ENCODE data around the gene KMT2D.

Gene KMT2D

DNA sequence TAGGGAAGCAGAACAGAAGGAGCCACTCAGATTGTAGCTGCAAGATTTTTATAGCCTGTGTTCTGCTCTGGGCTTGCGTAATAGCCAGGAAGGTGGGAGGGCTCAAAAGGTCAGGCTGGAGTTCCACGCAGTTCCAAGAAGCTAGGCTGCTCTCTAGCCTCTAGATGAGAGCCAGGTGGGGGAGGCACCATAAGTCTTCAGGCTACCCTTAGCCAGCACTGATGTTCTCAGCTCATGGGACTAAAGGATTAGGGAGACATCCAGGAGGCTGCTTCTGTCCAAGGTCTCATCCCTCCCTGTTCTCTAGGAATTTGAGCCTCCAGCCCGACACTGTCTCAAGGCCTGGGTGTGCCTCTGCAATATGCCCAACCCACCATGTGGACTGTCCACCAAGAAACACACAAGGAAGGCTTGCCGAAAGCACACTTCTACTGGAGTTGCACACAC is 48.4 kb upstream of the KMT2D start:
- no peak overlapping the region for H2AFZ ChIP-seq (ENCODE audit: low read length)
- H3K4me3 ChIP-seq (ENCODE audit: low read length, poor library complexity, severe bottlenecking), result peak overlapping the region; percentile 100
- no peaks in the 10 kb centered on the region for H3K27me3 ChIP-seq (ENCODE audit: insufficient read depth, low read length, poor library complexity, severe bottlenecking)
- no peaks in the 10 kb centered on the region for H3F3A ChIP-seq (ENCODE audit: low read depth)
- peak overlapping the region; percentile 95 for H3K9ac ChIP-seq (ENCODE audit: low read depth, low read length, poor library complexity, severe bottlenecking)
- peaks cover 13% of the 10 kb centered on the region for H4K20me1 ChIP-seq (ENCODE audit: insufficient read depth, low read length, poor library complexity, severe bottlenecking)
- peaks cover 37% of the 10 kb centered on the region for H3K4me1 ChIP-seq (ENCODE audit: insufficient read depth, low read length, poor library complexity, severe bottlenecking)
- no peaks in the 10 kb centered on the region for H3K9me3 ChIP-seq (ENCODE audit: insufficient read depth, low read depth, low read length)
- H3K9me2 ChIP-seq (replicated peaks; ENCODE audit: low read depth, low read length), result no peaks in the 10 kb centered on the region
- H3K4me2 ChIP-seq (ENCODE audit: low read depth, low read length, poor library complexity, severe bottlenecking), result peak overlapping the region; percentile 85
- TF ChIP-seq EZH2phosphoT487 (IDR thresholded peaks at IDR 0.05; ENCODE audit: borderline replicate concordance), result no peak
- TF ChIP-seq, protein P1, sequence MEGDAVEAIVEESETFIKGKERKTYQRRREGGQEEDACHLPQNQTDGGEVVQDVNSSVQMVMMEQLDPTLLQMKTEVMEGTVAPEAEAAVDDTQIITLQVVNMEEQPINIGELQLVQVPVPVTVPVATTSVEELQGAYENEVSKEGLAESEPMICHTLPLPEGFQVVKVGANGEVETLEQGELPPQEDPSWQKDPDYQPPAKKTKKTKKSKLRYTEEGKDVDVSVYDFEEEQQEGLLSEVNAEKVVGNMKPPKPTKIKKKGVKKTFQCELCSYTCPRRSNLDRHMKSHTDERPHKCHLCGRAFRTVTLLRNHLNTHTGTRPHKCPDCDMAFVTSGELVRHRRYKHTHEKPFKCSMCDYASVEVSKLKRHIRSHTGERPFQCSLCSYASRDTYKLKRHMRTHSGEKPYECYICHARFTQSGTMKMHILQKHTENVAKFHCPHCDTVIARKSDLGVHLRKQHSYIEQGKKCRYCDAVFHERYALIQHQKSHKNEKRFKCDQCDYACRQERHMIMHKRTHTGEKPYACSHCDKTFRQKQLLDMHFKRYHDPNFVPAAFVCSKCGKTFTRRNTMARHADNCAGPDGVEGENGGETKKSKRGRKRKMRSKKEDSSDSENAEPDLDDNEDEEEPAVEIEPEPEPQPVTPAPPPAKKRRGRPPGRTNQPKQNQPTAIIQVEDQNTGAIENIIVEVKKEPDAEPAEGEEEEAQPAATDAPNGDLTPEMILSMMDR (conservative IDR thresholded peaks at IDR 0.05; ENCODE audit: low read length), result no peak
- peaks cover 39% of the 10 kb centered on the region for H3K79me2 ChIP-seq (ENCODE audit: insufficient read depth, low read length)
- no peaks in the 10 kb centered on the region for H3K36me3 ChIP-seq (ENCODE audit: insufficient read depth, low read length)

DNA sequence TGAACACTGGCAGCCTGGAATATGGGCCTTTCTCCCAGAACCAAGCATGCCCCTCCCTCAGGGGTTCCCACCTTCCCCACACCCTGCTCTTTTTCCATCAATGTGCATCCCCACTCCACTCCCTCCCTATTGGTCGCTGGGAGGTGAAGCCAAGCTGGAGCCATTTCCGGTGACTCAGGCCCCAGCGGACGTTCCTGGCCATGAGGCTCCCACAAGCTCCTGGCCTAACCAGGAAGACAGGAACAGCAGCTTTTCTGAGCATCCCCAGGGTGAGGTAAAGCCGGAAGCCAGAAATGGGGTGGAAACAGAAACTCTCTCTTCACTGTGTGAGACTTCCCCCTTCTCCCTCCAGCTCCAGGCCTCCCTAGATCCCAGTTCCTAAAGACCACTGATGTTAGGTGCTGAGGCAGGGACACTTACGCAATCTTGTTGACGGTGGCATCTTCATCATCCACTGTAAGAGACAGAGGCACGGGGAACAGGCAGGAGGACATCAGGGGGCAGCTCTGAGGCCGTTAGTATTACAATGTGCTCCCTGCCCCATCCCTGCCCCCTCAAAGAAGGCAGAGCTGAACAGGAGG is 45.0 kb upstream of the KMT2D start:
- Histone ChIP-seq H3K27me3 (ENCODE audit: insufficient read depth, low read length, poor library complexity, severe bottlenecking) (no peaks in the 10 kb centered on the region), H3K4me2 (ENCODE audit: low read depth, low read length, poor library complexity, severe bottlenecking) (no peak overlapping the region), H3F3A (ENCODE audit: low read depth) (no peaks in the 10 kb centered on the region), H4K20me1 (ENCODE audit: insufficient read depth, low read length, poor library complexity, severe bottlenecking) (peaks cover 13% of the 10 kb centered on the region), H2AFZ (ENCODE audit: low read length) (no peak overlapping the region), H3K36me3 (ENCODE audit: insufficient read depth, low read length) (peaks cover 27% of the 10 kb centered on the region; the same call in 1 of the 2 replicates), H3K79me2 (ENCODE audit: insufficient read depth, low read length) (peaks cover 39% of the 10 kb centered on the region), H3K9me2 (replicated peaks; ENCODE audit: low read depth, low read length) (no peaks in the 10 kb centered on the region), H3K4me3 (ENCODE audit: low read length, poor library complexity, severe bottlenecking) (no peak overlapping the region), H3K9ac (ENCODE audit: low read depth, low read length, poor library complexity, severe bottlenecking) (no peak overlapping the region), H3K9me3 (ENCODE audit: insufficient read depth, low read depth, low read length) (no peaks in the 10 kb centered on the region), H3K4me1 (ENCODE audit: insufficient read depth, low read length, poor library complexity, severe bottlenecking) (peaks cover 34% of the 10 kb centered on the region)
- TF ChIP-seq EZH2phosphoT487 (IDR thresholded peaks at IDR 0.05; ENCODE audit: borderline replicate concordance), result no peak
- TF ChIP-seq, protein P1 (conservative IDR thresholded peaks at IDR 0.05; ENCODE audit: low read length), result no peak

DNA sequence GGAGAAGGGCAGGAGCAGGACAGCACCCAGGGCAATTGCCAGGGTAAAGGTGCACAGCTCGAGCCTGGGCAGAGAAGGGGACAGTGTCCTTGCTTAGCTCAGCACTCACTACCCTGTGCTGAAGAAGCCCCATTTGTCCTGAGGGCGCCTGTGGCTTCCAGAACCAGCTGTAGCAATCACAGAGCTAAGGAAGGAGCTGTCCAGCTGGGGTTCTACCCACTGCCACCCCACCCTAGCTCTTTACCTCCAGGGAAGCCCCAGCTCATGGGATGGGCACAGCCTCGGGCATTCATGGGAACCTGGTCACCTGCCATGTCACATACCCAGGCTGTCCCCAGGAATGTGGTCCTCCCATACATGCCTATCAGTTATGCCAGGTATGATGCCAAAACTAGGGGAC is 44.2 kb upstream of the KMT2D start:
- peaks cover 13% of the 10 kb centered on the region for H4K20me1 ChIP-seq (ENCODE audit: insufficient read depth, low read length, poor library complexity, severe bottlenecking)

More for the DNA sequence above, 44.2 kb upstream of the KMT2D start:
- Histone ChIP-seq H3K4me3 (ENCODE audit: low read length, poor library complexity, severe bottlenecking) (no peak overlapping the region), H3K9ac (ENCODE audit: low read depth, low read length, poor library complexity, severe bottlenecking) (no peak overlapping the region), H3K79me2 (ENCODE audit: insufficient read depth, low read length) (peaks cover 33% of the 10 kb centered on the region), H3F3A (ENCODE audit: low read depth) (no peaks in the 10 kb centered on the region), H3K36me3 (ENCODE audit: insufficient read depth, low read length) (peaks cover 35% of the 10 kb centered on the region; the same call in 1 of the 2 replicates), H3K4me1 (ENCODE audit: insufficient read depth, low read length, poor library complexity, severe bottlenecking) (peaks cover 34% of the 10 kb centered on the region), H2AFZ (ENCODE audit: low read length) (no peak overlapping the region), H3K9me2 (replicated peaks; ENCODE audit: low read depth, low read length) (no peaks in the 10 kb centered on the region), H3K9me3 (ENCODE audit: insufficient read depth, low read depth, low read length) (no peaks in the 10 kb centered on the region), H3K27me3 (ENCODE audit: insufficient read depth, low read length, poor library complexity, severe bottlenecking) (no peaks in the 10 kb centered on the region), H3K4me2 (ENCODE audit: low read depth, low read length, poor library complexity, severe bottlenecking) (peak overlapping the region; percentile 30)
- no peak for TF ChIP-seq EZH2phosphoT487 (IDR thresholded peaks at IDR 0.05; ENCODE audit: borderline replicate concordance)
- TF ChIP-seq, protein P1 (conservative IDR thresholded peaks at IDR 0.05; ENCODE audit: low read length), result no peak

Data from Loucy (cell line).